ENCODE data around the gene BMPR1B. TPM values are rescaled to one million over a fixed set of nuclear protein-coding genes. Genes with fewer than 3 reads are reported as not detected.

Gene BMPR1B
- total and polyA plus RNA-seq, 9 of the 15 experiments (the other 6 are each of a cell fraction or from before 2014, with no cell fraction given): 0.01 TPM; not detected in 8

GRCh38 chr4:94897023-94897422 lies 139.3 kb downstream of the BMPR1B start (continued):
- TF ChIP-seq FOXJ2 (tag; IDR thresholded peaks at IDR 0.05): peak; percentile 66; the same call in 1 of the 2 replicates
- TF ChIP-seq ARID1B (IDR thresholded peaks at IDR 0.05): peak; percentile 65
- TF ChIP-seq CTBP1 (IDR thresholded peaks at IDR 0.05; ENCODE audit: borderline replicate concordance): peak; percentile 37; the same call in 1 of the 2 replicates
- TF ChIP-seq DPF2 (IDR thresholded peaks at IDR 0.05): peak; percentile 50; the same call in 1 of the 2 replicates
- TF ChIP-seq ZNF408 (CRISPR knock-in tag; IDR thresholded peaks at IDR 0.05; ENCODE audit: low read depth): no peak
- TF ChIP-seq SMARCA4 (IDR thresholded peaks at IDR 0.05): 0 out of 2 replicates have a peak, but pooled peaks have one; percentile 25
- peak in 1 of 2 experiments; percentile 41; a peak in 1 of 4 replicates for TF ChIP-seq FOXK2 (conservative IDR thresholded peaks at IDR 0.05 in 1 of 2, IDR thresholded peaks at IDR 0.05 in 1 of 2; ENCODE audit: low read depth in 2 of 2)
- no peak for TF ChIP-seq POLR2B (IDR thresholded peaks at IDR 0.05; ENCODE audit: low read depth, partially characterized antibody)
- TF ChIP-seq KDM1A (IDR thresholded peaks at IDR 0.05): no peak
- no peak for TF ChIP-seq ERF (CRISPR knock-in tag; IDR thresholded peaks at IDR 0.05)
- TF ChIP-seq CBFA2T3 (IDR thresholded peaks at IDR 0.05): peak; percentile 65
- no peak for TF ChIP-seq RBM14 (IDR thresholded peaks at IDR 0.05; ENCODE audit: borderline replicate concordance, insufficient read depth, low read depth, low read length)
- TF ChIP-seq EP300 (IDR thresholded peaks at IDR 0.05; ENCODE audit: low read length): 0 out of 2 replicates have a peak, but pooled peaks have one; percentile 21
- TF ChIP-seq RBM22 (IDR thresholded peaks at IDR 0.05; ENCODE audit: low read depth, low read length, poor library complexity, severe bottlenecking): no peak
- TF ChIP-seq ZBTB7A (IDR thresholded peaks at IDR 0.05; ENCODE audit: borderline replicate concordance, control insufficient read depth, low read depth, low read length): no peak
- TF ChIP-seq TCF3 (CRISPR knock-in tag; IDR thresholded peaks at IDR 0.05): peak; percentile 55
- TF ChIP-seq RFX7 (CRISPR knock-in tag; IDR thresholded peaks at IDR 0.05): no peak
- TF ChIP-seq ZBTB40 (IDR thresholded peaks at IDR 0.05): no peak
- TF ChIP-seq ZBTB40 (CRISPR knock-in tag; IDR thresholded peaks at IDR 0.05): no peak
- TF ChIP-seq SIN3A (IDR thresholded peaks at IDR 0.05; ENCODE audit: borderline replicate concordance in 2 of 2, control insufficient read depth in 1 of 2, low read depth in 2 of 2, low read length in 2 of 2): no peak
- TF ChIP-seq YBX1 (IDR thresholded peaks at IDR 0.05): no peak
- TF ChIP-seq PHF21A (IDR thresholded peaks at IDR 0.05; ENCODE audit: borderline replicate concordance, low read depth): no peak
- peak; percentile 41 for TF ChIP-seq TEAD4 (IDR thresholded peaks at IDR 0.05; ENCODE audit: low read length)
- TF ChIP-seq TEAD4 (CRISPR knock-in tag; IDR thresholded peaks at IDR 0.05; ENCODE audit: borderline replicate concordance): no peak
